ENCODE data around the gene NFKBIZ. TPM values are rescaled to one million over a fixed set of nuclear protein-coding genes. Genes with fewer than 3 reads are reported as not detected.

The NFKBIZ gene
- total and polyA plus RNA-seq, 9 of the 15 experiments (the other 6 are each of a cell fraction or from before 2014, with no cell fraction given): 1.2 to 13.7 (median 5.7) TPM

- TF ChIP-seq NCOA1 (IDR thresholded peaks at IDR 0.05; ENCODE audit: low read depth) (no peak), ASH1L (IDR thresholded peaks at IDR 0.05; ENCODE audit: borderline replicate concordance, low read depth, partially characterized antibody) (no peak), NBN (IDR thresholded peaks at IDR 0.05; ENCODE audit: low read depth) (no peak), ZSCAN32 (CRISPR knock-in tag; IDR thresholded peaks at IDR 0.05) (no peak), TAF7 (tag; IDR thresholded peaks at IDR 0.05) (no peak), MIER1 (IDR thresholded peaks at IDR 0.05; ENCODE audit: low read depth) (no peak), ATF3 (IDR thresholded peaks at IDR 0.05) (no peak), ATF3 (CRISPR knock-in tag; conservative IDR thresholded peaks at IDR 0.05) (no peak), SETDB1 (IDR thresholded peaks at IDR 0.05; ENCODE audit: low read length) (no peak), SMARCA5 (IDR thresholded peaks at IDR 0.05) (no peak), TBL1XR1 (IDR thresholded peaks at IDR 0.05; ENCODE audit: low read length in 2 of 2) (no peak; a peak in 1 of 4 replicates), ID3 (CRISPR knock-in tag; IDR thresholded peaks at IDR 0.05) (no peak), ID3 (tag; IDR thresholded peaks at IDR 0.05) (no peak), KLF13 (tag; IDR thresholded peaks at IDR 0.05; ENCODE audit: borderline replicate concordance, low read depth) (no peak), HDAC2 (IDR thresholded peaks at IDR 0.05) (0 out of 2 replicates have a peak, but pooled peaks have one; percentile 46), TCFL5 (CRISPR knock-in tag; conservative IDR thresholded peaks at IDR 0.05) (no peak), BCOR (IDR thresholded peaks at IDR 0.05) (0 out of 2 replicates have a peak, but pooled peaks have one; percentile 16), PTBP1 (IDR thresholded peaks at IDR 0.05; ENCODE audit: low read depth, low read length) (no peak), E2F3 (CRISPR knock-in tag; IDR thresholded peaks at IDR 0.05) (no peak), KHSRP (IDR thresholded peaks at IDR 0.05) (no peak), ZNF311 (CRISPR knock-in tag; IDR thresholded peaks at IDR 0.05) (no peak), NCOR1 (IDR thresholded peaks at IDR 0.05) (peak; percentile 37; the same call in 1 of the 2 replicates), CBX3 (IDR thresholded peaks at IDR 0.05; ENCODE audit: borderline replicate concordance in 1 of 2, low read length in 2 of 2) (no peak), PHB (CRISPR knock-in tag; IDR thresholded peaks at IDR 0.05) (no peak)
- TF ChIP-seq, protein P1, sequence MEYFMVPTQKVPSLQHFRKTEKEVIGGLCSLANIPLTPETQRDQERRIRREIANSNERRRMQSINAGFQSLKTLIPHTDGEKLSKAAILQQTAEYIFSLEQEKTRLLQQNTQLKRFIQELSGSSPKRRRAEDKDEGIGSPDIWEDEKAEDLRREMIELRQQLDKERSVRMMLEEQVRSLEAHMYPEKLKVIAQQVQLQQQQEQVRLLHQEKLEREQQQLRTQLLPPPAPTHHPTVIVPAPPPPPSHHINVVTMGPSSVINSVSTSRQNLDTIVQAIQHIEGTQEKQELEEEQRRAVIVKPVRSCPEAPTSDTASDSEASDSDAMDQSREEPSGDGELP (CRISPR knock-in tag; IDR thresholded peaks at IDR 0.05; ENCODE audit: borderline replicate concordance): 0 out of 2 replicates have a peak, but pooled peaks have one; percentile 19
- TF ChIP-seq, protein P2, sequence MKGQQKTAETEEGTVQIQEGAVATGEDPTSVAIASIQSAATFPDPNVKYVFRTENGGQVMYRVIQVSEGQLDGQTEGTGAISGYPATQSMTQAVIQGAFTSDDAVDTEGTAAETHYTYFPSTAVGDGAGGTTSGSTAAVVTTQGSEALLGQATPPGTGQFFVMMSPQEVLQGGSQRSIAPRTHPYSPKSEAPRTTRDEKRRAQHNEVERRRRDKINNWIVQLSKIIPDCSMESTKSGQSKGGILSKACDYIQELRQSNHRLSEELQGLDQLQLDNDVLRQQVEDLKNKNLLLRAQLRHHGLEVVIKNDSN (CRISPR knock-in tag; IDR thresholded peaks at IDR 0.05): no peak
Measured at GRCh38 chr3:101827211-101828174, 21.8 kb upstream of the NFKBIZ start (continued).
